ACHN (cell line): ENCODE measurements around the gene CDH22.
A peak's percentile ranks its signal among the peaks of the same experiment; 100 is the strongest.

Source experiments
- DNase-seq: peaks from one replicate; pipeline ENCODE4 v3.0.0-alpha.2; 2015
- in situ Hi-C: cut with HindIII; loops from 2 replicates; pipeline ENCODE4 v1.10.0; 2017; ENCODE audit warnings: low sequenced_read_pairs, low pct_ligation_motif_present, low pct_unique_long_range_greater_than_20kb

CDH22 gene, protein sequence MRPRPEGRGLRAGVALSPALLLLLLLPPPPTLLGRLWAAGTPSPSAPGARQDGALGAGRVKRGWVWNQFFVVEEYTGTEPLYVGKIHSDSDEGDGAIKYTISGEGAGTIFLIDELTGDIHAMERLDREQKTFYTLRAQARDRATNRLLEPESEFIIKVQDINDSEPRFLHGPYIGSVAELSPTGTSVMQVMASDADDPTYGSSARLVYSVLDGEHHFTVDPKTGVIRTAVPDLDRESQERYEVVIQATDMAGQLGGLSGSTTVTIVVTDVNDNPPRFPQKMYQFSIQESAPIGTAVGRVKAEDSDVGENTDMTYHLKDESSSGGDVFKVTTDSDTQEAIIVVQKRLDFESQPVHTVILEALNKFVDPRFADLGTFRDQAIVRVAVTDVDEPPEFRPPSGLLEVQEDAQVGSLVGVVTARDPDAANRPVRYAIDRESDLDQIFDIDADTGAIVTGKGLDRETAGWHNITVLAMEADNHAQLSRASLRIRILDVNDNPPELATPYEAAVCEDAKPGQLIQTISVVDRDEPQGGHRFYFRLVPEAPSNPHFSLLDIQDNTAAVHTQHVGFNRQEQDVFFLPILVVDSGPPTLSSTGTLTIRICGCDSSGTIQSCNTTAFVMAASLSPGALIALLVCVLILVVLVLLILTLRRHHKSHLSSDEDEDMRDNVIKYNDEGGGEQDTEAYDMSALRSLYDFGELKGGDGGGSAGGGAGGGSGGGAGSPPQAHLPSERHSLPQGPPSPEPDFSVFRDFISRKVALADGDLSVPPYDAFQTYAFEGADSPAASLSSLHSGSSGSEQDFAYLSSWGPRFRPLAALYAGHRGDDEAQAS

DNA sequence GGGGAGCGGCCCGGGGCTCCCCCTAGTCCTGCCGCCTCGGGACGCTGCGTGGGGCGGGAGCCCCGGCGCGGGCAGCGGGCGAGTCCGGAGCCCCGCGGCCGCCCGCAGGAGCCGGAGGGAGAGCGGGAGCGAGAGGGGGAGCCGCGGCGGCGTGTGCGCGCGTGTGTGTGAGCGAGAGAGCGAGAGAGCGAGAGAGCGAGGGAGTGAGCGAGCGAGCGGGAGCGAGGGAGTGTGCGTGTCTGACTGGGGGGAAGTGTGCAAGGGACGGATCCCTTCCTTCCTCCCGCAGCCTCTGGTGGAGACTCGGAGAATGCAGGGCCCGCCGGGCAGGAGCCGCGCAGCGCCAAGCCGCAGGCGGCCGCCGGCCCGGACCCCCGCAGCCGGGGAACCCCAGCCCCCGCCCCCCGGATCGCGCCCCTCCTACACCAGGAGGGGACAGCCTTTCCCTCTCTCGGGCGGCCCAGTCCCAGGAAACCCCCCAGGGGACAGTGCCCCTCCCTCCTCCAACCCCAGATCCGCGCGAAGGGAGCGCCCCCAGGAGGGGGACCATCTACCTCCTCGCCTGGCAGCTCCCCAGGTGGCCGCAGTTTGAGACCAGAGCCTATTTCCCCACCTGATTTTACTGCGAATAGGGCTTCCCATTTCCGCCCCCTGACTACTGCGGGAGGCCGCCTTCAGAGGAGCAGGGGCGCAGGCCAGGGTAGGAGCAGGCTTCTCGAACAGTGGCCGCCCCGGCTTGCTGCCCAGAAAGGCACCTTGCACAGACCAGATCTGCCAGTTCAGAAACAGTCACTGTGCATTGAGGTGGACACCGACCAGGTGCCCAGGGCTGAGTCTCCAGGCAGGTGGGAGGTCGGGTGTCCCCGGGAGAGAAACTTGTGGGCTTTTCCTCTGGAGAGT lies at the start of gene CDH22:
Gene CDH22, minus strand, starts transcription at position 241 of the 900 bp plus-strand sequence. CDS start 57,204 bp downstream, outside the sequence.
- DNase-seq, result peak; percentile 37

GRCh38 chr20:46357030-46357514 lies 48.8 kb upstream of the CDH22 start:
- in situ Hi-C loops, result no loop called here
- DNase-seq, result no peak

More for the DNA sequence above, at the start of gene CDH22:
- in situ Hi-C loops, result no loop called here

GRCh38 chr20:46356195-46357029 lies 48.1 kb upstream of the CDH22 start:
- in situ Hi-C loops, result no loop called here
- DNase-seq, result no peak

DNA sequence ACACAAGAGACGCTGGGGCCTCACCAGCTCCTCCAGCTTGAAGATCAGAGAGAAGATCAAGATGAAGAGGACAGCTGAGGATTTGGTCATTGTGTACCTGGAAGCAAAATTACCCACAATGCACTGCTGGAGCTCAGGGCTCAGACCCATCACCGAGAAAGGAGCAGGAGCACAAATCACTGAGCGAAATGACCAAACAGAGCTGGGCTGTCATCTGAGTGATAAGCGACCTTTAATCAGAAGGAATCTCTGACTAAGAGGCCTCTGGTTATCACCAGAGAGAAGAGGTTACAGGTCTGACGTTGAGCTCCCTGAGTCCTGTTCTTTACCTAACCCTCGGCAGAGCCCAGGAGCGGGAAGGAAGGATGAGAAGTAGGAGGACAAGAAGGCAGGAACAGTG lies 47.5 kb upstream of the CDH22 start:
- no peak for DNase-seq
- in situ Hi-C loops, result no loop called here

DNA sequence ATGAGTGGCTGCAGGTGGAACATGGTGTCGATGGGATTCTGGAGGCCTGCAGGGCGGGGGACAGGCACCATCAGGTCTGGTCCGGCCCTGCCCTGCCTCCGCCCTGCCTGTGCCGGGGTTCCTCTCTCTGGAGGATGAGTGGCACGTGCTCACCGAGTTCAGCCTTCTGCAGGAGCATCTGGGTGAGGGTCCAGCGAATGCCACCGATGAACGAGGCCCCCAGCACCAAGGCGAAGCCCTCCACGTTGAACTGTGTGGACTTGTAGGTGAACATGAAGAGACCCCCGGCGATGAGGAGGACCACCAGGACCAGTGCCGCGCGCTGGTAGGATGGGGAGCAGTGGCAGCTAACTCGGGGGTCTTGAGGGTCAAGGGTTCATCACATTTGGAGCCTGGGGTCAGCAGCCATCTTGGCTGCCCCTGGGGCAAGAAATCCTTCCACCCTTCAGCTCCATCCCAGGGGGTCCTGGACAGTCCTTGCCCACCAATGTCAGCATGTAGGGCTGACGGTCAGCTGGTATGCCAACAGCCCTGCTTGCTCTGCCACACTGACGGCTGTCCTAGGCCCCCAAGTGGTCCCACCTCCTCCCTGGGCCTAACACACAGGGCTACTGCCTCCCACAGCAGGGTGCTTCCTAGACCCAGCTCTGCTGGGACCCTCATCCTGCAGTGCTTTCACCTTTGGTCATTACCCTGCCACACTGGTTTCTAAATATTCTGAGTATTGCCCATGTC lies 46.8 kb upstream of the CDH22 start:
- no peak for DNase-seq
- in situ Hi-C loops, result no loop called here

- no peak for DNase-seq
- in situ Hi-C loops, result no loop called here
Measured at GRCh38 chr20:46354207-46354555, 45.9 kb upstream of the CDH22 start.

DNA sequence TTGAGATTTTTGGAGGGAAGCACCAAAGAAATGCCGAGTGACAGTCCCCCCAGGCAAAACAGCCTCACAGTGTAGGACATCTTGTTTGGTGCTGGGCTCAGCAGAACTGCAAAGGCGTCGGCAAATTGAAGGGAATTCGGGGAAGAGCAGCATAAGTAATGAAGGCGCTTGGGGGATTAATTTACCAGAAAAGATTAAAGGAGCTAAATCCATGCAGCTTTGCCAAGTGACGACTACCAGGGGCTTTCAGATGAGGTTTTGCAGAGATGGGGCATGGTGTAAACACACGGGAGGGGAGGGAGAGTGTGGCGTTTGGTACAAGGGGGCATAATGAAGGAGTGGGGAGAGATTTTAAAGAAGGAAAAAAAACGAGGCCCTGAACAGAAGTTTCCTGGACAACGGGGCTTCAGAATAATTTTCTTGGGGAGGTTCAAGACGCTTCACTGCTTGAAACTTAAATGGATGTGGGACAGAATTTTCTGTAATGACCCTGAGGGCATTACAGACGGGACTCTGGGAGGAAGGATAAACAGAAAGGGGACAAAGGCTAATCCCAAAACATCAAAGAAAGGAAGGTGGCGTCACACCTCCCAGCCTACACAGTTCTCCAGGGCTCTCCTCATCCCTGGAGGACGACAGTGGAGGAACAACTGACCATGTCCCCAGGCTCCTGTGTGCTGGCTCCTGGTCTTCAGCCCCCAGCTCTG lies 45.4 kb upstream of the CDH22 start:
- in situ Hi-C loops, result no loop called here
- no peak for DNase-seq

DNA sequence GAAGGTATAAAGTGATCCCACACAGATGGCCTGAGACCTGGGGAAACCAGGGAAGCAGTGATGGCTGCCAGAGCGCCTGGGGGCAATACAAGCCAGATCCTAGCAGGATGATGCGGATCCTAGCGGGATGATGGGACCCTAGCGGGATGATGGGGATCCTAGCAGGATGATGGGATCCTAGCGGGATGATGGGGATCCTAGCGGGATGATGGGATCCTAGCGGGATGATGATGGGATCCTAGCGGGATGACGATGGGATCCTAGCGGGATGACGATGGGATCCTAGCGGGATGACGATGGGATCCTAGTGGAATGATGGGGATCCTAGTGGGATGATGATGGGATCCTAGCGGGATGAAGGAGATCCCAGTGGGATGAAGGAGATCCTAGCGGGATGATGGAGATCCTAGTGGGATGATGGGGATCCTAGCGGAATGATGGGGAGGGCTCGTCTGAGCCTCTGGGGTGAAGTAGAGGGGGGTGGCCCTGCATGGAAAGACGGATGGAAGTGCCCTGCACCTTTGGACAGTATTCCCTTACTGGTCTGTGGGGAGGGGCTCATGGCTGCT lies 44.2 kb upstream of the CDH22 start:
- DNase-seq, result no peak
- in situ Hi-C loops, result no loop called here

- in situ Hi-C loops, result no loop called here
Measured at GRCh38 chr20:46351357-46352058, 43.2 kb upstream of the CDH22 start.

GRCh38 chr20:46350986-46351267 lies 42.6 kb upstream of the CDH22 start:
- DNase-seq, result no peak
- in situ Hi-C loops, result no loop called here

More at GRCh38 chr20:46351357-46352058, 43.2 kb upstream of the CDH22 start:
- DNase-seq, result no peak

- in situ Hi-C loops, result no loop called here
- DNase-seq, result peak; percentile 68
Measured at GRCh38 chr20:46350201-46350985, 42.1 kb upstream of the CDH22 start.

DNA sequence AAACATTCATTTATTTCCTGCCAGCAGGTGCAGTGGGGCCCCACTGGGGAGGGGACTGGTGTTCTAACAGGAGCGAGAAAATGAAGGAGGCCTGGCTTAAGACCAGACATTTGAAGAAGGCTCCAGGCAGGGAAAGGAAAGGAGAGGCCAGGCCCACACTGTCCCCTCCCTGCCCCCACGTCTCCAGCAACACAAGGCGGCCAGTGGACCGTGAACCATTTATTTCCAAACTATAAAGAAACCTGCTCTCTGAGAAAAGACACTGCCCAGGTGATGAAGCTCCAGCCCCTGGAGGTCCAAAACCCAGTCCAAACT lies 41.4 kb upstream of the CDH22 start:
- in situ Hi-C loops, result no loop called here
- DNase-seq, result no peak

- peak; percentile 54 for DNase-seq
- in situ Hi-C loops, result no loop called here
Measured at GRCh38 chr20:46349035-46349741, 40.9 kb upstream of the CDH22 start.

DNA sequence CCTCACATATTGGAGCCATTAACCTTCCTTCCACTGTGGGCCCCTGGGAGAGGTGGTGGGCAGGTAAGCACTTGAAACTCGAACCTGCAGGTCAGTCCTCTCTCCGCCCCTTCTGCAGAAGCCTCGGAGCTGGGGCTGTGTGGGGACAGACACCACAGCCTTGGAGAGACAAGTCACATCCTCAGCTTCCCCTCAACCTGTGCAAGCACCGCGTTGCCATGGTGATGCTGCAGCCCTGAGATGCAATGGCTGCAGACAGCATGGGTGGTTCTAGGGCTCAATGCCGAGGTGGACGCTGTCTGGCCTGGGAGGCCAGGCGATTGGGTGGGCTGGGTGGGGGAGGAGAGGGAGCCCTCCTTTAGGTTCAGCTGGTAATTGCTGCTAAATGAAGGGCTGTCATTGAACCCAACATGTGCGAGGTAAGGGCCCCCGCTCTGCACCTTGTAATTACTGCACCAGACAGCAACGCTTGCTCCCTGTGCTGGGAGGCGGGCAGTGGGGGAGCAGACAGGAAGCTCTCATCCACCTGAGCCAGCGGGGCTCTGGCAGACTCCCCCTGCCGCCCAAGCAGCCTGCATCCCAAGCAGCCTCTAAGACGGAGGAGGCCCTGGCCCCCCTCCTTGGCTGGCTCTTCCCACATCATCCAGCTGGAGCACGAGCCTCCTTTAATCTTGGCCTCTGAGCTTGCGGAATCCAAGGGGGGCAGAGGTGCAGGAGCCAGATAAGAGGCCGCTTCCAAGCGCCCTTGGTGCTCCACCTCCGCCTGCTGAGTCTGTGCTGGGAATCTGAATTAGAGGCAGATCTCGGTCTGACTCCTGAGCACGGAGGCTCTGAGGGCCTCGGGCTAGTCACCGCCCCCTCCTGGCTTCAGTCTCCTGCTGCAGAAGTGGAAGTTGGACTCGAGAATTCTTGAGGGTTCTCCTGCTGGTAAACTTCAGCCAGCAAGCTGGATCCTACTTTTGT lies 39.8 kb upstream of the CDH22 start:
- in situ Hi-C loops, result no loop called here
- no peak for DNase-seq
